ENCODE measurements around the gene HSPA2.

HSPA2 gene

GRCh38 chr14:64541972-64542835, 1.7 kb downstream of the HSPA2 start:
- H3K4me2 ChIP-seq (ENCODE audit: low read length): no peak overlapping the region
- no peak overlapping the region for H3K27ac ChIP-seq (ENCODE audit: low read depth, low read length, poor library complexity, severe bottlenecking)
- no peak overlapping the region for H3K9ac ChIP-seq (ENCODE audit: low read length)
- no peak for TF ChIP-seq EZH2 (IDR thresholded peaks at IDR 0.05; ENCODE audit: borderline replicate concordance, low read length)
- TF ChIP-seq, protein P1, sequence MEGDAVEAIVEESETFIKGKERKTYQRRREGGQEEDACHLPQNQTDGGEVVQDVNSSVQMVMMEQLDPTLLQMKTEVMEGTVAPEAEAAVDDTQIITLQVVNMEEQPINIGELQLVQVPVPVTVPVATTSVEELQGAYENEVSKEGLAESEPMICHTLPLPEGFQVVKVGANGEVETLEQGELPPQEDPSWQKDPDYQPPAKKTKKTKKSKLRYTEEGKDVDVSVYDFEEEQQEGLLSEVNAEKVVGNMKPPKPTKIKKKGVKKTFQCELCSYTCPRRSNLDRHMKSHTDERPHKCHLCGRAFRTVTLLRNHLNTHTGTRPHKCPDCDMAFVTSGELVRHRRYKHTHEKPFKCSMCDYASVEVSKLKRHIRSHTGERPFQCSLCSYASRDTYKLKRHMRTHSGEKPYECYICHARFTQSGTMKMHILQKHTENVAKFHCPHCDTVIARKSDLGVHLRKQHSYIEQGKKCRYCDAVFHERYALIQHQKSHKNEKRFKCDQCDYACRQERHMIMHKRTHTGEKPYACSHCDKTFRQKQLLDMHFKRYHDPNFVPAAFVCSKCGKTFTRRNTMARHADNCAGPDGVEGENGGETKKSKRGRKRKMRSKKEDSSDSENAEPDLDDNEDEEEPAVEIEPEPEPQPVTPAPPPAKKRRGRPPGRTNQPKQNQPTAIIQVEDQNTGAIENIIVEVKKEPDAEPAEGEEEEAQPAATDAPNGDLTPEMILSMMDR (IDR thresholded peaks at IDR 0.05; ENCODE audit: low read length): no peak
- H4K20me1 ChIP-seq (ENCODE audit: insufficient read depth, low read length): no peaks in the 10 kb centered on the region
- H3K9me2 ChIP-seq (ENCODE audit: low read depth, low read length): no peaks in the 10 kb centered on the region
- H3K36me3 ChIP-seq (ENCODE audit: insufficient read depth, low read length): no peaks in the 10 kb centered on the region
- no peaks in the 10 kb centered on the region for H3K27me3 ChIP-seq (ENCODE audit: insufficient read depth, low read length)
- H2AFZ ChIP-seq (ENCODE audit: low read length): no peak overlapping the region
- H3K9me3 ChIP-seq (ENCODE audit: low read length): peaks cover 5% of the 10 kb centered on the region; the same call in 1 of the 2 replicates
- no peaks in the 10 kb centered on the region for H3K79me2 ChIP-seq (ENCODE audit: insufficient read depth, low read length)
- no peak overlapping the region for H3K4me3 ChIP-seq (ENCODE audit: low read depth, low read length, poor library complexity, severe bottlenecking)
- H3K4me1 ChIP-seq (ENCODE audit: insufficient read depth, low read length, severe bottlenecking): peaks cover 11% of the 10 kb centered on the region
- no peaks in the 10 kb centered on the region for H3F3A ChIP-seq (ENCODE audit: insufficient read depth, low read length)

DNA sequence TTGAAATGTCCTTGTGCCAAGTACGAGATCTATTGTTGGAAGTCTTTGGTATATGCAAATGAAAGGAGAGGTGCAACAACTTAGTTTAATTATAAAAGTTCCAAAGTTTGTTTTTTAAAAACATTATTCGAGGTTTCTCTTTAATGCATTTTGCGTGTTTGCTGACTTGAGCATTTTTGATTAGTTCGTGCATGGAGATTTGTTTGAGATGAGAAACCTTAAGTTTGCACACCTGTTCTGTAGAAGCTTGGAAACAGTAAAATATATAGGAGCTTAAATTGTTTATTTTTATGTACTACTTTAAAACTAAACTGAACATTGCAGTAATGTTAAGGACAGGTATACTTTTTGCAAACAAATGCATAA, 2.3 kb downstream of the HSPA2 start:
- Histone ChIP-seq H3K27ac (ENCODE audit: low read depth, low read length, poor library complexity, severe bottlenecking) (no peak overlapping the region), H3K9me2 (ENCODE audit: low read depth, low read length) (no peaks in the 10 kb centered on the region), H3K4me2 (ENCODE audit: low read length) (no peak overlapping the region), H3K79me2 (ENCODE audit: insufficient read depth, low read length) (no peaks in the 10 kb centered on the region), H3K9me3 (ENCODE audit: low read length) (peaks cover 5% of the 10 kb centered on the region; the same call in 1 of the 2 replicates), H3K9ac (ENCODE audit: low read length) (no peak overlapping the region), H4K20me1 (ENCODE audit: insufficient read depth, low read length) (no peaks in the 10 kb centered on the region), H3K4me3 (ENCODE audit: low read depth, low read length, poor library complexity, severe bottlenecking) (no peak overlapping the region), H2AFZ (ENCODE audit: low read length) (no peak overlapping the region), H3K27me3 (ENCODE audit: insufficient read depth, low read length) (no peaks in the 10 kb centered on the region), H3K36me3 (ENCODE audit: insufficient read depth, low read length) (no peaks in the 10 kb centered on the region), H3K4me1 (ENCODE audit: insufficient read depth, low read length, severe bottlenecking) (peaks cover 11% of the 10 kb centered on the region), H3F3A (ENCODE audit: insufficient read depth, low read length) (no peaks in the 10 kb centered on the region)
- TF ChIP-seq, protein P1 (IDR thresholded peaks at IDR 0.05; ENCODE audit: low read length): no peak
- TF ChIP-seq EZH2 (IDR thresholded peaks at IDR 0.05; ENCODE audit: borderline replicate concordance, low read length): no peak

GRCh38 chr14:64544607-64545312, 4.2 kb downstream of the HSPA2 start:
- no peaks in the 10 kb centered on the region for H3K9me2 ChIP-seq (ENCODE audit: low read depth, low read length)
- H3K9ac ChIP-seq (ENCODE audit: low read length): no peak overlapping the region
- no peaks in the 10 kb centered on the region for H3K79me2 ChIP-seq (ENCODE audit: insufficient read depth, low read length)
- H3K27ac ChIP-seq (ENCODE audit: low read depth, low read length, poor library complexity, severe bottlenecking): no peak overlapping the region
- H3K4me1 ChIP-seq (ENCODE audit: insufficient read depth, low read length, severe bottlenecking): peaks cover 10% of the 10 kb centered on the region
- no peaks in the 10 kb centered on the region for H4K20me1 ChIP-seq (ENCODE audit: insufficient read depth, low read length)
- no peaks in the 10 kb centered on the region for H3K36me3 ChIP-seq (ENCODE audit: insufficient read depth, low read length)
- no peaks in the 10 kb centered on the region for H3K27me3 ChIP-seq (ENCODE audit: insufficient read depth, low read length)
- no peak overlapping the region for H3K4me3 ChIP-seq (ENCODE audit: low read depth, low read length, poor library complexity, severe bottlenecking)
- H3F3A ChIP-seq (ENCODE audit: insufficient read depth, low read length): no peaks in the 10 kb centered on the region
- H2AFZ ChIP-seq (ENCODE audit: low read length): no peak overlapping the region
- no peak overlapping the region for H3K4me2 ChIP-seq (ENCODE audit: low read length)
- peaks cover 5% of the 10 kb centered on the region; the same call in 1 of the 2 replicates for H3K9me3 ChIP-seq (ENCODE audit: low read length)
- no peak for TF ChIP-seq EZH2 (IDR thresholded peaks at IDR 0.05; ENCODE audit: borderline replicate concordance, low read length)
- TF ChIP-seq, protein P1 (IDR thresholded peaks at IDR 0.05; ENCODE audit: low read length): no peak
